Urinary bladder (tissue), 4 donors: ENCODE measurements around the gene SF3B1. TPM values are rescaled to one million over a fixed set of nuclear protein-coding genes. Genes with fewer than 3 reads are reported as not detected.
"Not testable (repeated sequence)": the region's sequence is repeated elsewhere in the genome, so short reads cannot be mapped to it uniquely, and the experiment has no call there.

ENCODE experiments used
- DNase-seq: peaks from one replicate; pipeline ENCODE4 v3.0.0-alpha.2; 2015; ENCODE audit errors: extremely low spot score
- H3K27ac ChIP-seq: one replicate; pipeline ENCODE4 v1.5.1; 2013; ENCODE audit warnings: low read depth, mild to moderate bottlenecking, moderate library complexity
- H3K36me3 ChIP-seq: one replicate; pipeline ENCODE4 v1.6.1; 2013; ENCODE audit warnings: mild to moderate bottlenecking, moderate library complexity; ENCODE audit not compliant: insufficient read depth
- H3K4me1 ChIP-seq: one replicate; pipeline ENCODE4 v1.6.1; 2013; ENCODE audit warnings: mild to moderate bottlenecking, moderate library complexity; ENCODE audit not compliant: insufficient read depth
- H3K4me3 ChIP-seq: one replicate; pipeline ENCODE4 v1.5.1; 2013; ENCODE audit warnings: low read depth, low read length
- WGBS: extraction: QIAGEN DNeasy Blood & Tissue Kit; methylation state at CpG from one replicate; pipeline ENCODE4 v1.1.7; 2013; 5-methylcytosine and 5-hydroxymethylcytosine counted together
- polyA plus RNA-seq: library from polyadenylated mRNA; stranded (reverse); fragments of 200-250 nt; gene quantifications from one replicate; pipeline ENCODE4 v1.2.3, GENCODE V29; 2013
- small RNA-seq: library from RNA; depleted of rRNA; stranded (forward); fragments of <200 nt; gene quantifications from one replicate; pipeline ENCODE3, GENCODE V24; 2014
- total RNA-seq: library from RNA; depleted of rRNA; stranded (reverse); fragments of >200 nt; gene quantifications from one replicate; pipeline ENCODE4 v1.2.3, GENCODE V29; 2014
- donor health status: healthy with polysubstance abuse.
- donor health status: healthy.

SF3B1 gene
- total and polyA plus RNA-seq, 2 donors, result 136 to 622 TPM

- 94% methylated on average over 1 of the region's 1 CpG for WGBS
- no peak for DNase-seq
- Histone ChIP-seq H3K4me1 (no peaks in the 10 kb centered on the region), H3K4me3 (no peak overlapping the region), H3K36me3 (no peaks in the 10 kb centered on the region), H3K27ac (no peak overlapping the region)
Measured at GRCh38 chr2:197359859-197360258, 75.0 kb downstream of the SF3B1 start.

- Histone ChIP-seq H3K36me3 (no peaks in the 10 kb centered on the region), H3K4me1 (no peaks in the 10 kb centered on the region), H3K4me3 (no peak overlapping the region), H3K27ac (no peak overlapping the region)
- no peak for DNase-seq
- 33% methylated on average over 2 of the region's 2 CpGs for WGBS
Measured at GRCh38 chr2:197358931-197359330, 75.9 kb downstream of the SF3B1 start.

DNA sequence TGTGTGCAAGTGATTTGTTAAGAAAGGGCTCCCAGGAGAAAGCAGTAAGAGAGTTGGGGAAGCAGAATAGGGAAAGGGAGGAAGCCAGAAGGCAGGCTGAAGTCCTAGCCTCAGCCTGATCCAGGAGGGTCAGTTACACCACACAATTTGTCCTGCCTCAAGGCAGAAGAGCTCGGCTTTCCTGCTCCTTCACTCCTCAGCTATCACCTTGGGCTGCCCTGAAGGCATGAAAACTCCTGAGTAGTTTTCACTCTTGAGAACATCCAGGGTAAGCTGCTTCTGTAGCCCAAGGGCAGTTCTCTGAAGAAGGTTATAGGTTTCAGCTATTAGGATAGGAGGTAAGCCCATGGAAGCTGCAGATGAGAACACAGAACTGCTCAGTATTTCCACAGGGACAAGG is 76.8 kb downstream of the SF3B1 start:
- no peaks in the 10 kb centered on the region for H3K4me1 ChIP-seq
- no peak overlapping the region for H3K27ac ChIP-seq
- WGBS, result 84% methylated on average over 1 of the region's 1 CpG
- no peak for DNase-seq
- H3K36me3 ChIP-seq, result no peaks in the 10 kb centered on the region
- H3K4me3 ChIP-seq, result no peak overlapping the region

- DNase-seq, result no peak
- Histone ChIP-seq H3K4me3 (no peak overlapping the region), H3K27ac (no peak overlapping the region), H3K36me3 (no peaks in the 10 kb centered on the region), H3K4me1 (no peaks in the 10 kb centered on the region)
- 78% methylated on average over 5 of the region's 5 CpGs for WGBS
Measured at GRCh38 chr2:197356136-197356535, 78.7 kb downstream of the SF3B1 start.

DNA sequence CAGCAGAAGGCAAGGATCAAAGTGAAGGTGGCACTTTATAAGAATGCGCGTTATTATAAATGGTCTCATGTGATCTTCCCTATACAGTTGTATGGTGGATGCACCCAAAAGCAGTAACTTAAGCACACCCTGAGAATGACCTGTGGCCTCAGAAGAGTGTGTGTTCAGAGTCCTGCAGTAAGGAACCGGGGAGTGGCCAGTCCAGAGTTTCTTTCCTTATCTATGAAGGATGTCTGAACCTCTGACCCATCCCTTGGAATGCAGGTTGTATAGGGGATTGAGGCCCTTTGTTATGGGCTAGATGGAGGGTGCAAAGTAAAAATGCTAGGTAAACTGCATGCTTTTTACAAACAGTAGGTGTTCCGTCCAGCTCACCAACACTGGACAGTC is 80.7 kb downstream of the SF3B1 start:
- Histone ChIP-seq H3K36me3 (no peaks in the 10 kb centered on the region), H3K4me3 (no peak overlapping the region), H3K27ac (no peak overlapping the region), H3K4me1 (no peaks in the 10 kb centered on the region)
- no peak for DNase-seq
- 94% methylated on average over 4 of the region's 4 CpGs for WGBS

GRCh38 chr2:197353393-197354168 is 81.2 kb downstream of the SF3B1 start:
- Histone ChIP-seq H3K4me1 (no peaks in the 10 kb centered on the region), H3K4me3 (no peak overlapping the region), H3K36me3 (no peaks in the 10 kb centered on the region), H3K27ac (no peak overlapping the region)
- no peak for DNase-seq
- WGBS, result 81% methylated on average over 3 of the region's 3 CpGs

DNA sequence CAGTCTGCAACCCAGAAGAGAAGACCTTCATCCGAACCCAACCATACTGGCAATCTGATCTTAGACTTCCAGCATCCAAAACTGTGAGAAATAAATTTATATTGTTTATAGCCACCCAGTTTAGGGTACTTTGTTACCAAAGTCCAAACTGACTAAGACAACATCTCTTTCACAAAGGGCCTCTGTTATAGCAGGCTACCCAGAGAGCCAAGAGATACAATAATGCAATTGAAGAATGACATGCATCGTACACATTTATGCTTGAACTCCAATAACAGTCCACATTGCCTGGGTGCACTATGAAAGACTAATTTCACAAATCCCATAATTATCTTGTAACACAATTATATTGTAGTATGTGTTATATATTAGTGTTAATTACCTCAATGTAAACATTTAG is 85.1 kb downstream of the SF3B1 start:
- Histone ChIP-seq H3K27ac (no peak overlapping the region), H3K4me1 (no peaks in the 10 kb centered on the region), H3K4me3 (no peak overlapping the region), H3K36me3 (no peaks in the 10 kb centered on the region)
- WGBS, result 93% methylated on average over 2 of the region's 2 CpGs
- no peak for DNase-seq

GRCh38 chr2:197348721-197349360 is 86.0 kb downstream of the SF3B1 start:
- DNase-seq, result no peak
- no peaks in the 10 kb centered on the region for H3K4me1 ChIP-seq
- H3K36me3 ChIP-seq, result no peaks in the 10 kb centered on the region
- 67% methylated on average over 5 of the region's 5 CpGs for WGBS
- no peak overlapping the region for H3K27ac ChIP-seq
- no peak overlapping the region for H3K4me3 ChIP-seq

- Histone ChIP-seq H3K4me3 (no peak overlapping the region), H3K27ac (no peak overlapping the region), H3K4me1 (no peaks in the 10 kb centered on the region), H3K36me3 (no peaks in the 10 kb centered on the region)
- no peak for DNase-seq
- 90% methylated on average over 5 of the region's 5 CpGs for WGBS
Measured at GRCh38 chr2:197345846-197346370, 88.9 kb downstream of the SF3B1 start.

DNA sequence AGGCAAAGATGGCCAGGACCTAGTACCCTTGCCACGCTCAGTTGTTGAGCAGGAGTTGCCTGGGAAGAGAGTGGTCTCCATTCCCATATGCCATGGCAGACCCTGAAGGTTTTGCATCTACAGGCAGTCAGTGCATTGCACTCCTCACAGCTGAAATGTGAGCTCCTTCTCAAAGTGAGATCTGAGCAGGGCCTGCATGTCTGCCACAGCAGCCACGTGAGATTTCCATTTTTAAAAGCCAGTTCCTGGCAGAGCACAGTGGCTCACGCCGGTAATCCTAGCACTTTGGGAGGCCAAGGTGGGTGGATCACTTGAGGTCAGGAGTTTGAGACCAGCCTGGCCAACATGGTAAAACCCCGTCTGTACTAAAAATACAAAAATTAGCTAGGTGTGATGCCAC is 90.9 kb downstream of the SF3B1 start:
- H3K4me1 ChIP-seq, H3K27ac ChIP-seq, DNase-seq, H3K4me3 ChIP-seq, H3K36me3 ChIP-seq: not testable (repeated sequence)
- WGBS, result 73% methylated on average over 5 of the region's 5 CpGs

GRCh38 chr2:197340591-197340990 is 94.2 kb downstream of the SF3B1 start:
- Histone ChIP-seq H3K36me3 (no peaks in the 10 kb centered on the region), H3K4me1 (no peaks in the 10 kb centered on the region), H3K4me3 (no peak overlapping the region), H3K27ac (no peak overlapping the region)
- no peak for DNase-seq
- WGBS, result 92% methylated on average over 5 of the region's 5 CpGs

Small RNA genes lying within 50 kb of the gene (small RNA-seq; reads per million reads assigned to genes)
- gene RF00394 (not detected), gene RNU6-1029P (not detected)

Other genes with a start within 250 kb of the SF3B1 start
- gene ANKRD44, start 124.2 kb downstream of the SF3B1 start, total RNA-seq, result 39.4 TPM
- gene ANKRD44, start 124.2 kb downstream of the SF3B1 start, polyA plus RNA-seq, result 17.5 TPM
- gene COQ10B, start 18.5 kb upstream of the SF3B1 start, total RNA-seq, result 29.5 TPM
- gene COQ10B, start 18.5 kb upstream of the SF3B1 start, polyA plus RNA-seq, result 27.4 TPM
- 143 TPM for gene HSPD1, start 64.8 kb upstream of the SF3B1 start, total RNA-seq
- 158 TPM for gene HSPD1, start 64.8 kb upstream of the SF3B1 start, polyA plus RNA-seq
- gene HSPE1, start 65.4 kb upstream of the SF3B1 start, total RNA-seq, result 60.7 TPM
- gene HSPE1, start 65.4 kb upstream of the SF3B1 start, polyA plus RNA-seq, result 113 TPM
- 67.7 TPM for gene MOB4, start 81.0 kb upstream of the SF3B1 start, total RNA-seq
- gene MOB4, start 81.0 kb upstream of the SF3B1 start, polyA plus RNA-seq, result 41.2 TPM
- 37.4 TPM for gene RFTN2, start 240.6 kb upstream of the SF3B1 start, total RNA-seq
- gene RFTN2, start 240.6 kb upstream of the SF3B1 start, polyA plus RNA-seq, result 4.0 TPM